GM19239 (cell line): ENCODE results near the gene PRAC1.

Source experiments
- DNase-seq: peaks from one replicate; pipeline ENCODE4 v3.0.0; 2011; ENCODE audit warnings: low spot score; ENCODE audit not compliant: insufficient read length
- FAIRE-seq: peaks from 2 replicates; lab custom pipeline; 2011; peaks lifted over from hg19 to GRCh38; lab: Jason Lieb, UNC

The PRAC1 gene

GRCh38 chr17:48747445-48748363 is 25.4 kb upstream of the PRAC1 start:
- DNase-seq (no peak), FAIRE-seq (no peak)

DNA sequence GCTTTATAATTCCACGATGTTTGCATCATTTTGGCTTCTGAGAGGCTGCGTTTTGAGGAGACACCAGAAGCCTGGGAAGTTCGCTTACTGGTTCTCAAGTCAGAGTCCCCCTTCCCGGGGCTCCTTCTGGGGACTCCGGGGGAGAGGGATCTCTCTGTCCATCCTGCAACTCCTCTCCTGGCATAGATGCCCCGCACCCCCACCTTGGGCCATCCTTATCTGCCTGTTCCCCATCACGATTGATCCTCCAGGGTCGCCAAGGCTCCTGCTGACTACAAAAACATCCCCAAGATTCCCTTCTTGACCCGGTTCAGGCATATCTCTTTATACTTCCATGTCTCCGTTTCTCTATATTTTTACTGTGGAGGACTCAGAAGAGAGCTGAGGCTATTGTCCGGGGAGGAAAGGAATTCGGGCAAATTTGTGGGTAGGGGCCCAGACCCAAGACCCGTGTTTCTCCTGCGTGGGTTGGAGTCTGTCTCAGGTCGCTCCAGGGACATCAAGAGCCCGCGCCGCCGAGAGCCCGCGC is 24.7 kb upstream of the PRAC1 start:
- no peak for FAIRE-seq

GRCh38 chr17:48745381-48746275 is 23.3 kb upstream of the PRAC1 start:
- FAIRE-seq, result no peak
- DNase-seq, result no peak

More for the DNA sequence above, 24.7 kb upstream of the PRAC1 start:
- DNase-seq, result no peak

DNA sequence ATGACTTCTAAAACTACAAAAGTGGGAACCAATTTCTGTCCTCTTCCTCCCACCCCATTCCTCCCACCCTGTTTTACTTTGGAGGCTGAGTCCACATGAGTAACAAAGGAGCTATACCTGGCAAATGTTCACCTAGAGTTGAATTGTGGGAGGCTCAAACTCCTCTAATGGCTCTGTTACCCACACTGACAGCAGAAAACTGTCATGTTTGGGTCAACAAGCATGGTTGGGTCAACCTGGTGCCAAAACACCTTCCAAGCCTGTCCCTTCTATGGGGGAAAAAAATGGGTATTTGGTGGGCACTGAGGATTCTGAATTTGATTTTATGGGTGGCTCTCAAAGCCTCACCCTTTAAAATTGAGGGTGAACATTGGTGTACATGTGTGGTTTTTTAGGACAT is 18.2 kb upstream of the PRAC1 start:
- FAIRE-seq (no peak), DNase-seq (no peak)

GRCh38 chr17:48738803-48739526 is 16.6 kb upstream of the PRAC1 start:
- DNase-seq, result no peak
- no peak for FAIRE-seq

- DNase-seq (no peak), FAIRE-seq (no peak)
Observed at GRCh38 chr17:48738424-48738802, 16.1 kb upstream of the PRAC1 start.

DNA sequence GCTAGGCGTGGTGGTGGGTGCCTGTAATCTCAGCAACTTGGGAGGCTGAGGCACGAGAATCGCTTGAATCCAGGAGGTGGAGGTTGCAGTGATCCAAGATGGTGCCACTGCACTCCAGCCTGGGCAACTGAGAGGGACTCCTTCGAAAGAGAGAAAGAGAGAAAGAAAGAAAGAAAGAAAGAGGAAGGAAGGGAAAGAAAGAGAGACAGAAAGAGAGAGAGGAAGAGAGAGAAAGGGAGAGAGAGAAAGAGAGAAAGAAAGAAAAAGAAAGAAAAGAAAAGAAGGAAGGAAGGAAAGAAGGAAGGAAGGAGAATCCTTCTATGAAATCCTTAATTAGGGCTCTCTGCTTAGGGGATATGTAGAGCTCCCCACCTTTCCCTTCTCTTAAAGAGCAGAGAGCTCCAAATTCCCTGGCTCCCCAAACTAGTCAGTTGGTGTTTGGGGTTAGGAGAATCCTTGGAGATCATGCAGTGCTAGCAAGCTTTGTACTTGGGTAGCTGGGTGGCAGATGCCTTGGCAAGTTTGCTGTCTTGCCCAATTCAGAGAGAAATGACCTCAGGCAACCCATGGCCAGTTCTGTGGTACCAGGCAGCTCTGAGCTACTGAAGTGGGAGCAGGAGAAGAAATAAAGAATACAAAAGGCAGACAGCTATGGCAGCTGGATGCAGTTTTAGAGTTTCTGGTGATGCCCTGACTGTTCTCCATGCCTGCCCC is 15.2 kb upstream of the PRAC1 start:
- FAIRE-seq, result no peak
- DNase-seq, result no peak

GRCh38 chr17:48735062-48735351 is 12.7 kb upstream of the PRAC1 start:
- no peak for FAIRE-seq
- DNase-seq, result no peak

DNA sequence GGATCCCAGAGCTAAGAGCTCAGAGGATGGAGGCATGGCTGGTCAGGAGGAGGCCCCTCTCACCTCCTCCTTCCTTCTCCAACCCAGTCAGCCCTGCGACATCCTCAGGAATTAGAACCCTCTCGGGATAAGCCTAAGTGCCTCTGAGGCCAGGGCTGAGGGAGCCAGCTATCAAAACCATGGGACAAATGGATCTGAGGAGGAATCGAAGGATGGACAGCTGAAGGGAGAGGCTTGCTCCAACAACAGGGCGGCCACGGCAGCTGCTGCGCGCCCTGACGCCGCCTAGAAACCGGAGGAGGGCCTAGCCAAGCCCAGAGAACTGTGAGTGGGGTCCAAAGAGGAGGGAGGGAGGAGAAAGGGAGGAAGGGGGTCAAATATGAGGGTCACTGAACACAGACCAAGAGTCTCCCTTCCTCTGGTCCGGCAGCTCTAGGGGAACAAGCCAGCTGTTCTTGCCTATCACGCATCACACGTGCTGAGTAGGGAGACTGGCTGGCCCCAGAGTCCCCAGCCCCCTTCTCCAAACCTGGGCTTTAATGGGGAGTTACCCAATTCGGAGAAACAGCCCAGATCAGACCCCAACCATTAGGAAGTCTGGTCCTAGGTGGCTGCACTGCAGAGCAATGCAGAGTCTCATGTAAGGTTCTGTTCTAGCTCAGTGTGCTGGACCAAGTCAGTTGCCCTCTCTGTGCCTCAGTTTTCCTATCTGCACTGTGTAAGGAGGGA is 12.2 kb upstream of the PRAC1 start:
- FAIRE-seq (no peak), DNase-seq (no peak)

DNA sequence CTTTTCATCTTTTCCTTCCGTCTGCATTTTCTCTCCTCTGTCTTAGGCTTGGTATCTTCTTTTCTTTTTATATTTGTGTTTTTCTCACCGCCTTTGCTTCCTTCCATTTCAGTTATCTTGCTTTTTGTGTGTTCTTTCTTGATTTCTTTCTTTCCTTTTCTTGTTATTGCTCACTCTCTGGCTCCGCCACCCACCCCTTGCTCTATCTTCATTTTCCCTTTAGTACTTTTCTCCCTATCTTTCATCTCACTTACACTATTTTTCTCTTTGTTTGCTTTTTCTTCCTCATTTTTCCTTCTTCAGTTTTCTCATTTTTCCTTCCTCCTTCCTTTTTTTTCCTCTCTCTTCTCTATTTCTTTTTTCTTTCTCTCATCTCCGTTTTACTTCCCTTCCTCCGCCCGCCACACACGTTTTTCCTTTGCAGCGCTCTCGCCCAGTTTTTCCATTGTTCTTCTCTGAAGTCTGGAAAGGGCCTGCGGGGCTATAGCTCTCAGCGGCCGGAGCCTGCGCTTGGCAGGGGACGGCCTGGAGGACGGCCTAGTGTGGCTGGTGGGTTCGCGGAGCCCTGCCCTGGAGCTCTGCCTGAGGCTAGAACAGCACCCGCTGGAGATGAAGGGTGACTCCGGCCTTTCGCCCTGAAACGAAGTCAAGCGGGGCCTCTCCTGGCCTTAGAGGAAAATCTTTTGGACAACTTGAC is 11.5 kb upstream of the PRAC1 start:
- DNase-seq (no peak), FAIRE-seq (no peak)

- FAIRE-seq (no peak), DNase-seq (no peak)
Observed at GRCh38 chr17:48732688-48733629, 10.6 kb upstream of the PRAC1 start.

DNA sequence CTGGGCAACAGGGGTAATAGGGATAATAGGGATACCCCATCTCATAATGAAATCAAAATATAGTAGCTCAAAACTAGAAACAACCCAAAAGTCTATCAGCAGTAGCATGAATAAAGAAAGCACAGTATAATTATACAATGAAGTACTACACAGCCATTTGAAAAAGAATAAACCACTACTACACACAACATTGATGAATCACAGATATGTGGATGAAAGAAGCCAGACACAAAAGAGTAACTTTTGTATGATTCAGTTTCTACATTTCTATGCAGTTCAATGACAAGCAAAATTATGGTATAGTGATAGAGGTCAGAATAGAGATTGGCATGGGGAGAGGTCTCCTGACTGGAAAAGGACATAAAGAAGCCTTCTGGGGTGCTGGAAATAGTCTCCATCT is 9.0 kb upstream of the PRAC1 start:
- DNase-seq (no peak), FAIRE-seq (no peak)

GRCh38 chr17:48730240-48730550 is 7.9 kb upstream of the PRAC1 start:
- FAIRE-seq, result no peak
- DNase-seq, result no peak

- DNase-seq (no peak), FAIRE-seq (no peak)
Observed at GRCh38 chr17:48729335-48730239, 7.3 kb upstream of the PRAC1 start.

GRCh38 chr17:48728232-48729231 is 6.2 kb upstream of the PRAC1 start, which contains the start of gene HOXB13:
Gene HOXB13 (minus strand): TSS chr17:48728750. CDS start chr17:48728593, 157 bp downstream.
- FAIRE-seq, result no peak
- DNase-seq, result no peak
